Suprapubic skin (tissue), 4 donors: ENCODE data around the gene DAB1.

Experiments
- CTCF ChIP-seq, 2 donors: fragments of 200-600 bp in 1 of 2; fragments of 450-650 bp in 1 of 2; sonication (generic) in 1 of 2; IDR thresholded peaks; one replicate each; pipeline ENCODE4 v1.5.1; 2016 to 2019; ENCODE audit warnings: antibody characterized with exemption in 2 of 2, mild to moderate bottlenecking in 1 of 2, moderate library complexity in 1 of 2
- EP300 ChIP-seq: sonication (generic); formaldehyde crosslinking; IDR thresholded peaks from one replicate; pipeline ENCODE4 v1.6.1; 2017; ENCODE audit warnings: antibody characterized with exemption
- POLR2A ChIP-seq, 2 donors: fragments of 450-650 bp; IDR thresholded peaks; one replicate each; pipeline ENCODE4 v1.6.1; 2017; ENCODE audit warnings: antibody characterized with exemption in 2 of 2, mild to moderate bottlenecking in 2 of 2, moderate library complexity in 2 of 2
- POLR2AphosphoS5 ChIP-seq, 3 donors: sonication (generic); formaldehyde crosslinking; IDR thresholded peaks; one replicate each; pipeline ENCODE4 v1.6.1; 2017; ENCODE audit warnings: antibody characterized with exemption in 3 of 3

GRCh38 chr1:56992318-56993125, 431.3 kb downstream of the DAB1 start:
- TF ChIP-seq POLR2A (IDR thresholded peaks at IDR 0.05) (no peak), CTCF (IDR thresholded peaks at IDR 0.05) (no peak), POLR2AphosphoS5 (IDR thresholded peaks at IDR 0.05) (no peak), EP300 (no peak)
